Smooth muscle cell (in vitro differentiated cells): ENCODE data around the gene C9orf50. TPM values are rescaled to one million over a fixed set of nuclear protein-coding genes. Genes with fewer than 3 reads are reported as not detected.
A peak's percentile ranks its signal among the peaks of the same experiment; 100 is the strongest.

Source experiments
- DNase-seq: peaks from one replicate; lab custom pipeline; 2025; ENCODE audit not compliant: unreplicated experiment; lab: John Stamatoyannopoulos, UW
- H2AFZ ChIP-seq: fragments of 200-600 bp; sonication (generic); 2 replicates; pipeline ENCODE4 v1.6.0; 2016; ENCODE audit warnings: antibody characterized with exemption, low read depth, mild to moderate bottlenecking
- H3F3A ChIP-seq: fragments of 200-600 bp; sonication (generic); 2 replicates; pipeline ENCODE4 v1.6.0; 2017; ENCODE audit warnings: antibody characterized with exemption, low read depth
- H3K27ac ChIP-seq: fragments of 200-600 bp; sonication (generic); 2 replicates; pipeline ENCODE4 v1.5.1; 2016; ENCODE audit warnings: low read depth, mild to moderate bottlenecking
- H3K27me3 ChIP-seq: fragments of 200-600 bp; sonication (generic); 2 replicates; pipeline ENCODE4 v1.6.1; 2016; ENCODE audit warnings: low read depth, mild to moderate bottlenecking
- H3K36me3 ChIP-seq: fragments of 200-600 bp; sonication (generic); 2 replicates; pipeline ENCODE4 v1.5.1; 2016; ENCODE audit warnings: low read depth
- H3K4me1 ChIP-seq: fragments of 200-600 bp; sonication (generic); 2 replicates; pipeline ENCODE4 v1.5.1; 2016; ENCODE audit warnings: low read depth
- H3K4me2 ChIP-seq: fragments of 200-600 bp; sonication (generic); 2 replicates; pipeline ENCODE4 v1.6.0; 2016; ENCODE audit warnings: mild to moderate bottlenecking
- H3K4me3 ChIP-seq: fragments of 200-600 bp; sonication (generic); 2 replicates; pipeline ENCODE4 v1.5.1; 2016; ENCODE audit warnings: mild to moderate bottlenecking
- H3K79me2 ChIP-seq: fragments of 200-600 bp; sonication (generic); 2 replicates; pipeline ENCODE4 v1.6.0; 2016; ENCODE audit warnings: low read depth, mild to moderate bottlenecking
- H3K9ac ChIP-seq: fragments of 200-600 bp; sonication (generic); 2 replicates; pipeline ENCODE4 v1.6.0; 2016; ENCODE audit warnings: low read depth
- H3K9me3 ChIP-seq: fragments of 200-600 bp; sonication (generic); replicated peaks from 2 replicates; pipeline ENCODE4 v1.5.1; 2016; ENCODE audit warnings: low read depth
- H4K20me1 ChIP-seq: fragments of 200-600 bp; sonication (generic); 2 replicates; pipeline ENCODE4 v1.6.0; 2016; ENCODE audit warnings: low read depth
- WGBS: methylation state at CpG from one replicate; pipeline ENCODE4 v1.1.7; 2016; ENCODE audit warnings: low lambda C conversion rate; 5-methylcytosine and 5-hydroxymethylcytosine counted together
- polyA plus RNA-seq: library from polyadenylated mRNA; unstranded; fragments of >200 nt; fragmentation: Nextera tagmentation; extraction: Ambion mirVana; gene quantifications from 2 replicates; pipeline ENCODE4 v1.2.1, GENCODE V29; 2016
- total RNA-seq: library from RNA; depleted of rRNA; stranded (reverse); fragments of >200 nt; gene quantifications from 2 replicates; pipeline ENCODE4 v1.2.3, GENCODE V29; 2014
- TF ChIP-seq, protein P1 (sequence below): fragments of 200-600 bp; sonication (generic); IDR thresholded peaks from 2 replicates; pipeline ENCODE4 v1.5.1; 2017; ENCODE audit warnings: borderline replicate concordance, mild to moderate bottlenecking, antibody characterized with exemption; ENCODE audit not compliant: insufficient read depth, poor library complexity, severe bottlenecking

Gene C9orf50
- total and polyA plus RNA-seq, 2 experiments from 2014 or later, result 0.59 TPM; not detected in 1

DNA sequence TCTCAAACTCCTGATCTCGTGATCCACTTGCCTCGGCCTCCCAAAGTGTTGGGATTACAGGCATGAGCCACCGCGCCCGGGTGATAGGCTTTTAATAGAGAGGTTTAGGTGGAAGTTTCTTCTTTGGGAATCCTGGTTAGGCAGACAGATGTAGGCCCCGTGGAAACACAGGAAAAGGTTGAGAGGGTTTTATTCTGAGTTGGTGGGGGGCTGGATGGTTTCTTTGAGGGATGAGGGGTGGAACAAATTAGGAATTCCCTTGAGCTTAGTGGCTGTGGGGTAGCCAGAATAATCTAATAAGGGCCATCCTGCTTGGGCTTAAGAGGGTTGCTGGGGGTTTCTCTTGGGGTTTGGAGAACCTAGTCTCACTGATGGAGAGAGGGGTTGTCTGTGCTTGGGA lies 30.4 kb downstream of the C9orf50 start:
- Histone ChIP-seq H3F3A (peaks cover 7% of the 10 kb centered on the region), H3K4me3 (no peak overlapping the region), H3K4me2 (no peak overlapping the region), H3K36me3 (no peaks in the 10 kb centered on the region), H3K9ac (no peak overlapping the region), H2AFZ (no peak overlapping the region), H3K27me3 (no peaks in the 10 kb centered on the region), H3K79me2 (no peaks in the 10 kb centered on the region), H3K9me3 (no peaks in the 10 kb centered on the region), H3K27ac (no peak overlapping the region), H4K20me1 (no peaks in the 10 kb centered on the region), H3K4me1 (peaks cover 15% of the 10 kb centered on the region)
- DNase-seq, result no peak
- 97% methylated on average over 6 of the region's 6 CpGs for WGBS
- TF ChIP-seq, protein P1, sequence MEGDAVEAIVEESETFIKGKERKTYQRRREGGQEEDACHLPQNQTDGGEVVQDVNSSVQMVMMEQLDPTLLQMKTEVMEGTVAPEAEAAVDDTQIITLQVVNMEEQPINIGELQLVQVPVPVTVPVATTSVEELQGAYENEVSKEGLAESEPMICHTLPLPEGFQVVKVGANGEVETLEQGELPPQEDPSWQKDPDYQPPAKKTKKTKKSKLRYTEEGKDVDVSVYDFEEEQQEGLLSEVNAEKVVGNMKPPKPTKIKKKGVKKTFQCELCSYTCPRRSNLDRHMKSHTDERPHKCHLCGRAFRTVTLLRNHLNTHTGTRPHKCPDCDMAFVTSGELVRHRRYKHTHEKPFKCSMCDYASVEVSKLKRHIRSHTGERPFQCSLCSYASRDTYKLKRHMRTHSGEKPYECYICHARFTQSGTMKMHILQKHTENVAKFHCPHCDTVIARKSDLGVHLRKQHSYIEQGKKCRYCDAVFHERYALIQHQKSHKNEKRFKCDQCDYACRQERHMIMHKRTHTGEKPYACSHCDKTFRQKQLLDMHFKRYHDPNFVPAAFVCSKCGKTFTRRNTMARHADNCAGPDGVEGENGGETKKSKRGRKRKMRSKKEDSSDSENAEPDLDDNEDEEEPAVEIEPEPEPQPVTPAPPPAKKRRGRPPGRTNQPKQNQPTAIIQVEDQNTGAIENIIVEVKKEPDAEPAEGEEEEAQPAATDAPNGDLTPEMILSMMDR, result no peak

DNA sequence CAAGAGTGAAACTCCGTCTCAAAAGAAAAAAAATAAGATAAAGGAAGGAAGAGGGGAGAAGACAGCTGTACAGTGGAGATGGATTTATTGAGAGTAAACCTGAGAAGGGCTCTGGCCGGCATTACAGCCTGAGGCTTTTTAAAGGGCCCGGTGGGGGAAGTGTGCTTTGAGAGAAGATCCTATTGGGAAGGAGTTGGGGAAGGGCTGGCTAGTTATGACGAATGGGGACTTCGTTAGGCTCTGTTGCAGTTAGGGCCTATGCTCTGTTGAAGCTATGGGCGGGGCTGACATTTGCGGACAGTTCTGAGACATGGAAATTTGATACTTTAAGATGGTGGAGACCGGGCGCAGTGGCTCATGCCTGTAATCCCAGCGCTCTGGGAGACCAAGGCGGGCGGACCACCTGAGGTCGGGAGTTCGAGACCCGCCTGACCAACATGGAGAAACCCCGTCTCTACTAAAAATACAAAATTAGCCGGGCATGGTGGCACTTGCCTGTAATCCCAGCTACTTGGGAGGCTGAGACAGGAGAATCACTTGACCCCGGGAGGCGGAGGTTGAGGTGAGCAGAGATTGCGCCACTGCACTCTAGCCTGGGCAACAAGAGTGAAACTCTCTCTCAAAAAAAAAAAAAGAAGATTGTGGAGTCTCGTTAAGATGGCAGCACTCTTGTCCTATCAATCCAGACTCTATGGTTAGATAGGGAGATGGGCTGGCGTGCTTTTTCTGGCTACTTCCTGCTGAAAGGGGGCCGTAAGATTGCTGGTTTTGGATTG lies 33.2 kb downstream of the C9orf50 start:
- peaks cover 12% of the 10 kb centered on the region for H3K4me1 ChIP-seq
- TF ChIP-seq, protein P1, result no peak
- DNase-seq, result no peak
- no peaks in the 10 kb centered on the region for H3K9me3 ChIP-seq
- H3K4me3 ChIP-seq, result no peak overlapping the region
- H3K36me3 ChIP-seq, result no peaks in the 10 kb centered on the region
- WGBS, result 76% methylated on average over 23 of the region's 23 CpGs
- no peaks in the 10 kb centered on the region for H3K27me3 ChIP-seq
- H3K79me2 ChIP-seq, result no peaks in the 10 kb centered on the region
- no peak overlapping the region for H2AFZ ChIP-seq
- H3K27ac ChIP-seq, result no peak overlapping the region
- H4K20me1 ChIP-seq, result no peaks in the 10 kb centered on the region
- peaks cover 12% of the 10 kb centered on the region for H3F3A ChIP-seq
- H3K9ac ChIP-seq, result no peak overlapping the region
- H3K4me2 ChIP-seq, result peak overlapping the region; percentile 45

DNA sequence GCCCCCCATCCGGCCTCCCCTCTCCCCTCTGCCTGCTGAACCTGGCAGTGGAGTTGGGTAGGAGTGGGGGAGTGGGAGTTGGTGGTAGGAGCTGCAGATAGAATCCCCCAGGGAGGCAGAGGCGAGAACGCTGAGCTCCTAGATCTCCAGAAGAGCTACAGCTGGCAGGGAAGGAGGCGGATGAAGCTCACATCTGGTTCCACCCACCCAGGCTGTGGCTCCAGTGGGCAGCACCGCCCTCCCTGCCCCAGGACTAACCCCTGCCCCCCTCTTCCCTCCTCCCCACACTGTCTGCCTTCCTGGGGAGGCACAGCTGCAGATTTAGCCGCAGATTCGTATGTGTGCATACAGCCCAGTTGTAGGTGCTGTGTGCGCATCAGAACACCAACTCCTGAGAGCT lies 34.2 kb downstream of the C9orf50 start:
- no peak for DNase-seq
- H2AFZ ChIP-seq, result no peak overlapping the region
- H3K4me1 ChIP-seq, result peaks cover 12% of the 10 kb centered on the region
- no peaks in the 10 kb centered on the region for H3K79me2 ChIP-seq
- H3K4me3 ChIP-seq, result no peak overlapping the region
- H4K20me1 ChIP-seq, result no peaks in the 10 kb centered on the region
- WGBS, result 42% methylated on average over 8 of the region's 8 CpGs
- H3K9ac ChIP-seq, result no peak overlapping the region
- peaks cover 12% of the 10 kb centered on the region for H3F3A ChIP-seq
- H3K27ac ChIP-seq, result peak overlapping the region; percentile 39
- H3K9me3 ChIP-seq, result no peaks in the 10 kb centered on the region
- H3K36me3 ChIP-seq, result no peaks in the 10 kb centered on the region
- TF ChIP-seq, protein P1, result no peak
- H3K4me2 ChIP-seq, result peak overlapping the region; percentile 45
- H3K27me3 ChIP-seq, result no peaks in the 10 kb centered on the region

DNA sequence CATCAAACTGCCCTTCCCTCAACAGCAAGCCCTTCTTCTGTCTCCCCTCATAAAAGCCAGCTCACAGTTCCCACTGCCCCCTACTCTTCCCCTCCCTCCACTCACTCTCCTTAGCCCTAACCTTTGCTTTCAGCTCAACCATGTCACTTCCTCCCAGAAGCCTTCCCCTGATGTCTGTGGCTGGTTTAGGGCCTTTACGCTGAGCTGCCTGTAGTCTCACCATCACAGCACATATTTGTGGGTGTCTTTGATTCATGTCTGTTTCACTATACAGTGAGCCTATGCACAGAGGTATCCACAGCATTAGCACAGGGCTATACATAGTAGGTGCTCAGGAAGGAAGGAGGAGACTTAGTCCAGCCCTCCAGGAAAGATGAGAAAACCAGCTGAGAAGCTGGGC lies 34.7 kb downstream of the C9orf50 start:
- H3K4me1 ChIP-seq, result peaks cover 12% of the 10 kb centered on the region
- peaks cover 12% of the 10 kb centered on the region for H3F3A ChIP-seq
- H3K4me3 ChIP-seq, result no peak overlapping the region
- peak overlapping the region; percentile 39 for H3K27ac ChIP-seq
- H3K79me2 ChIP-seq, result no peaks in the 10 kb centered on the region
- no peak overlapping the region for H3K9ac ChIP-seq
- H3K27me3 ChIP-seq, result no peaks in the 10 kb centered on the region
- WGBS, result 46% methylated on average over 1 of the region's 1 CpG
- no peaks in the 10 kb centered on the region for H3K9me3 ChIP-seq
- H2AFZ ChIP-seq, result no peak overlapping the region
- peak overlapping the region; percentile 45 for H3K4me2 ChIP-seq
- TF ChIP-seq, protein P1, result no peak
- no peaks in the 10 kb centered on the region for H3K36me3 ChIP-seq
- H4K20me1 ChIP-seq, result no peaks in the 10 kb centered on the region
- DNase-seq, result no peak
